Breast epithelium (tissue), 3 donors: ENCODE measurements around the gene FBXO31.

Experiments
- POLR2A ChIP-seq: fragments of 450-650 bp; IDR thresholded peaks from one replicate; pipeline ENCODE4 v1.6.1; 2016; ENCODE audit warnings: antibody characterized with exemption, mild to moderate bottlenecking, moderate library complexity
- TF ChIP-seq, protein P1 (sequence below), 3 donors: fragments of 450-650 bp; IDR thresholded peaks; one replicate each; pipeline ENCODE4 v1.5.1; 2016 to 2017; ENCODE audit warnings: antibody characterized with exemption in 3 of 3, mild to moderate bottlenecking in 3 of 3, moderate library complexity in 3 of 3

DNA sequence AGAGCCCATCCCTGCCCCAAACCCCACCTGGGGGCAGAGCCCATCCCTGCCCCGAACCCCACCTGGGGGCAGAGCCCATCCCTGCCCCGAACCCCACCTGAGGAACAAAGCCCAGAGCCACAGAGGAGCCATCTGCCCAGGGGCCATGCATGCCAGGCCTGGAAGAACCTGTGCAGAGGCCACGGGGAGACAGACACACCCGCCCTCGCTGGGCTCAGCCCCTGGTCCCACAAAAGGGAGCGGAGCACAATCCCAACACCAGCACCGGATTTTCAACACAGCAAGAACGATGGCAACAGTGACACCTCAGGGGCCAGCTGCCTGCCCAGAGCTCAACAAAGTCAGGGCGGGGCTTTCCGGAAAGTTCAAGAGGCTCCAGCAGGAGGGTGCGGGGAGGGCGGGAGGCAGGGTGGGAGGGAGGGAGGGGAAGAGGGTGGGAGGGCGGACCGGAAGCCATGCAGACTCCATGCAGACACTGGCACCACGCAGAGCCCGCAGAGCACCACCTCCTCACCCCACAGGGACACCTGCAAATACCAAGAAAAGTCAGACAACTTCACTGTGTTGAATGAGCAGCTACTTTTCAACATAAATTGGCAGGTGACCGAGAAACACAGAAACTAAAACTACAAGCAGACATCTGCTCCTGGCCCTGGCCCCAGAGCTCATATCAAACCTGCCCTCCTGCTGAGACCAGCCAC, 38.5 kb downstream of the FBXO31 start:
- TF ChIP-seq, protein P1, sequence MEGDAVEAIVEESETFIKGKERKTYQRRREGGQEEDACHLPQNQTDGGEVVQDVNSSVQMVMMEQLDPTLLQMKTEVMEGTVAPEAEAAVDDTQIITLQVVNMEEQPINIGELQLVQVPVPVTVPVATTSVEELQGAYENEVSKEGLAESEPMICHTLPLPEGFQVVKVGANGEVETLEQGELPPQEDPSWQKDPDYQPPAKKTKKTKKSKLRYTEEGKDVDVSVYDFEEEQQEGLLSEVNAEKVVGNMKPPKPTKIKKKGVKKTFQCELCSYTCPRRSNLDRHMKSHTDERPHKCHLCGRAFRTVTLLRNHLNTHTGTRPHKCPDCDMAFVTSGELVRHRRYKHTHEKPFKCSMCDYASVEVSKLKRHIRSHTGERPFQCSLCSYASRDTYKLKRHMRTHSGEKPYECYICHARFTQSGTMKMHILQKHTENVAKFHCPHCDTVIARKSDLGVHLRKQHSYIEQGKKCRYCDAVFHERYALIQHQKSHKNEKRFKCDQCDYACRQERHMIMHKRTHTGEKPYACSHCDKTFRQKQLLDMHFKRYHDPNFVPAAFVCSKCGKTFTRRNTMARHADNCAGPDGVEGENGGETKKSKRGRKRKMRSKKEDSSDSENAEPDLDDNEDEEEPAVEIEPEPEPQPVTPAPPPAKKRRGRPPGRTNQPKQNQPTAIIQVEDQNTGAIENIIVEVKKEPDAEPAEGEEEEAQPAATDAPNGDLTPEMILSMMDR (IDR thresholded peaks at IDR 0.05), result no peak
- no peak for TF ChIP-seq POLR2A
